Parathyroid adenoma (tissue), 2 donors: ENCODE results near the gene CDS2.

Source experiments
- H2AFZ ChIP-seq: fragments of 300-600 bp; sonication (generic); one replicate; pipeline ENCODE4 v1.7.0; 2017; ENCODE audit warnings: antibody characterized with exemption, mild to moderate bottlenecking
- H3K27ac ChIP-seq: fragments of 300-600 bp; sonication (generic); one replicate; pipeline ENCODE4 v1.7.0; 2017
- H3K27me3 ChIP-seq: fragments of 300-600 bp; sonication (generic); one replicate; pipeline ENCODE4 v1.7.0; 2017; ENCODE audit warnings: low read length; ENCODE audit not compliant: control insufficient read depth, insufficient read depth
- H3K36me3 ChIP-seq: fragments of 300-600 bp; sonication (generic); one replicate; pipeline ENCODE4 v1.7.0; 2017; ENCODE audit warnings: low read length; ENCODE audit not compliant: control insufficient read depth, insufficient read depth
- H3K4me1 ChIP-seq: fragments of 300-600 bp; sonication (generic); one replicate; pipeline ENCODE4 v1.7.0; 2017; ENCODE audit warnings: control low read depth
- H3K4me2 ChIP-seq: fragments of 300-600 bp; sonication (generic); one replicate; pipeline ENCODE4 v1.7.0; 2017; ENCODE audit warnings: low read length
- H3K4me3 ChIP-seq: fragments of 300-600 bp; sonication (generic); one replicate; pipeline ENCODE4 v1.7.0; 2017; ENCODE audit warnings: low read depth, low read length
- H3K79me2 ChIP-seq: fragments of 300-600 bp; sonication (generic); one replicate; pipeline ENCODE4 v1.7.0; 2017; ENCODE audit warnings: control low read depth
- H3K9ac ChIP-seq: fragments of 300-600 bp; sonication (generic); one replicate; pipeline ENCODE4 v1.7.0; 2017; ENCODE audit warnings: mild to moderate bottlenecking
- H3K9me3 ChIP-seq: fragments of 300-600 bp; sonication (generic); one replicate; pipeline ENCODE4 v1.7.0; 2017; ENCODE audit warnings: low read length; ENCODE audit not compliant: control insufficient read depth
- TF ChIP-seq, protein P1 (sequence below): fragments of 300-600 bp; sonication (generic); IDR thresholded peaks from one replicate; pipeline ENCODE4 v1.7.0; 2017; ENCODE audit warnings: antibody characterized with exemption, mild to moderate bottlenecking
- donor health status: primary hyperparathyroidism.

Gene CDS2

DNA sequence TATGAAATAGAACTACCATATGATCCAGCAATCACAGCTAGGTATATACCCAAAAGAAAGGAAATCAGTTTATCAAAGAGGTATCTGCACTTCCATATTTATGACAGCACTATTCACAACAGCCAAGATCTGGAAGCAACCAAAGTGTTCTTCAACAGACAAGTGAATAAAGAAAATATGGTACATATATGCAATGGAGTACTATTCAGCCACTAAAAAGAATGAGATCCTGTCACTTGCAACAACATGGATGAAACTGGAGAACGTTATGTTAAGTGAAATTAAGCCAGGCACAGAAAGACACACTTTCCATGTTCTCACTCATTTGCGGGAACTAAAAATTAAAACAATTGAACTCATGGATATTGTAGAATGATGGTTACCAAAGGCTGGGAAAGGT lies 22.3 kb upstream of the CDS2 start:
- Histone ChIP-seq H3K4me3 (no peak overlapping the region), H3K27me3 (no peaks in the 10 kb centered on the region), H3K79me2 (no peaks in the 10 kb centered on the region), H3K36me3 (no peaks in the 10 kb centered on the region), H3K4me1 (no peaks in the 10 kb centered on the region), H3K9me3 (no peaks in the 10 kb centered on the region), H3K27ac (no peak overlapping the region), H3K9ac (no peak overlapping the region), H2AFZ (no peak overlapping the region), H3K4me2 (no peak overlapping the region)
- TF ChIP-seq, protein P1, sequence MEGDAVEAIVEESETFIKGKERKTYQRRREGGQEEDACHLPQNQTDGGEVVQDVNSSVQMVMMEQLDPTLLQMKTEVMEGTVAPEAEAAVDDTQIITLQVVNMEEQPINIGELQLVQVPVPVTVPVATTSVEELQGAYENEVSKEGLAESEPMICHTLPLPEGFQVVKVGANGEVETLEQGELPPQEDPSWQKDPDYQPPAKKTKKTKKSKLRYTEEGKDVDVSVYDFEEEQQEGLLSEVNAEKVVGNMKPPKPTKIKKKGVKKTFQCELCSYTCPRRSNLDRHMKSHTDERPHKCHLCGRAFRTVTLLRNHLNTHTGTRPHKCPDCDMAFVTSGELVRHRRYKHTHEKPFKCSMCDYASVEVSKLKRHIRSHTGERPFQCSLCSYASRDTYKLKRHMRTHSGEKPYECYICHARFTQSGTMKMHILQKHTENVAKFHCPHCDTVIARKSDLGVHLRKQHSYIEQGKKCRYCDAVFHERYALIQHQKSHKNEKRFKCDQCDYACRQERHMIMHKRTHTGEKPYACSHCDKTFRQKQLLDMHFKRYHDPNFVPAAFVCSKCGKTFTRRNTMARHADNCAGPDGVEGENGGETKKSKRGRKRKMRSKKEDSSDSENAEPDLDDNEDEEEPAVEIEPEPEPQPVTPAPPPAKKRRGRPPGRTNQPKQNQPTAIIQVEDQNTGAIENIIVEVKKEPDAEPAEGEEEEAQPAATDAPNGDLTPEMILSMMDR, result no peak

DNA sequence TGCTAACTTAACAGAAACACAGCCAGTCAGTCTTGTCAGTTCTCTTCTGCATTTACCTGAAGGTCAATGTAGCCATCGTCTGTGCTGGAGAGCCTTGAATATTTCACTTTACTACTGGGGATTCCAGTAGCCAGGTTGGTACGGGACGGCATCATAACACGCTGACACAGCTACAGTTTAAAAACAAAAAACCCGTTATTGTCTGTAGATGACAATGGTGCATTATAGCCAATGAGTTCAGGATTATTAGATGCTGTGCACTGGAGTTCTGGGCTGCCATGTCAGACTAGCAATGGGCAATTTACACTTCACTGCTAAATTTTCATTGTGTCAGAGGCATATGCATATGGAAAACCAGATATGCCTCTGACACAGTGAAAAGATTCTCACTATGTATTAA lies 17.5 kb upstream of the CDS2 start:
- Histone ChIP-seq H3K36me3 (no peaks in the 10 kb centered on the region), H3K4me3 (no peak overlapping the region), H2AFZ (no peak overlapping the region), H3K4me2 (no peak overlapping the region), H3K9me3 (no peaks in the 10 kb centered on the region), H3K27ac (no peak overlapping the region), H3K79me2 (no peaks in the 10 kb centered on the region), H3K27me3 (no peaks in the 10 kb centered on the region), H3K4me1 (peaks cover 5% of the 10 kb centered on the region), H3K9ac (no peak overlapping the region)
- TF ChIP-seq, protein P1, result no peak

DNA sequence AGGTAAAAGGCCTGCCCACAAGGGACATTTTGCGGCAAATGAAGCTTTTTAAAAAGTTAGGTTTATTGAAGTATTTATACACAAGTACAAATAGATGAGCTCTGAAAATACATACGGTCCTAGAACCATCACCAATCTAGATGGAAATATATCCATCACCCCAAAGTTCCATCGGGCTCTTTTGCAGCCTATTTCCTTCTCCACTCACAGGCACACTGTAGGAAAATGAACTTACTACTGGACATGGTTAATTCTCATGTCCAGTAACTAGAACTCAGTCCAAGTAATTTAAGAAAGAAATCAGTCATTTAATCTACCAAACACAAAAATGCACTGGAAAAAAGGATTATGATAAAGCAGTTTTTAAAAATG lies 13.2 kb upstream of the CDS2 start:
- Histone ChIP-seq H3K79me2 (no peaks in the 10 kb centered on the region), H3K27ac (peak overlapping the region; percentile 80), H3K9me3 (no peaks in the 10 kb centered on the region), H3K27me3 (no peaks in the 10 kb centered on the region), H3K36me3 (no peaks in the 10 kb centered on the region), H3K4me2 (peak overlapping the region; percentile 79), H2AFZ (peak overlapping the region; percentile 96), H3K4me1 (peaks cover 10% of the 10 kb centered on the region), H3K4me3 (peak overlapping the region; percentile 76), H3K9ac (no peak overlapping the region)
- TF ChIP-seq, protein P1, result no peak

DNA sequence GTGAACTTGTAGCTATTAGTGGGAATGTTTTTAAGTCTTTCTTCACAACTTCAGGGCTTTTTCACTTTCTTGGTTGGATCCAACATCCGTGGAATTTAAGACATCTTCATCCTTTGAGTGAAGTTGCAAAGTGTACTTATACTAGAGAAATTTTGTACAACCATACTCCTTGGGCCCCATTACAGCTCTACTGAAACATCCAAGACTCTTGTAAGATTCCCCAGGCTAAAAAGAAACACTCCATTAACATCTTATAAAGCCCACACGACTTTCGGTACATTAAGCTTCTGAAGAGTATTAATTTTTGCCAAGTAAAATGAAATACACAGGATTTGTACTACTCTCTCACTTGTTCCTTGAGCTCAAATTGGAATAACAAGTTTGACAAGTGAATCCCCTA lies 12.4 kb upstream of the CDS2 start:
- Histone ChIP-seq H3K4me2 (no peak overlapping the region), H2AFZ (no peak overlapping the region), H3K27ac (no peak overlapping the region), H3K79me2 (no peaks in the 10 kb centered on the region), H3K9me3 (no peaks in the 10 kb centered on the region), H3K36me3 (no peaks in the 10 kb centered on the region), H3K9ac (no peak overlapping the region), H3K4me3 (no peak overlapping the region), H3K27me3 (no peaks in the 10 kb centered on the region), H3K4me1 (peaks cover 12% of the 10 kb centered on the region)
- TF ChIP-seq, protein P1, result no peak

DNA sequence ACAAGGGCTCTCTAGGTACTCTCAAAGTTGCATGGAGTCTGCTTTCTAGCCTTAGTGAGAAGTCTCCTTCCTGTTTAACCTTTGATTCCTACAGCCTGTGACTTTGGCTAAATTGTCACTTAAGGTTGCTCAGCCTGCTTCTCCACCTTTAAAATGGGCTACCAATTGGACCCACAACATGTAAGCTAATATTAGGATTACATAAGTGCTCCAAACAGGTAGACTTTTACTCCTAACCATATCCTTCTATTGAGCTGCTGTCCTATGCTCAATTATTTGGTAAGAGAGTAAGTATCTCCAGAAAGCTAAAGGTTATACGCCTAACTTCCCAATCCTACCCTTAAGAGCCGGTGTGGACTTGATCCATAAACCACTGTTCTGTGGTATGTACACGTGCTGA lies 9.9 kb upstream of the CDS2 start:
- Histone ChIP-seq H3K79me2 (no peaks in the 10 kb centered on the region), H2AFZ (no peak overlapping the region), H3K4me2 (no peak overlapping the region), H3K27me3 (no peaks in the 10 kb centered on the region), H3K27ac (no peak overlapping the region), H3K4me3 (no peak overlapping the region), H3K9ac (no peak overlapping the region), H3K4me1 (peaks cover 11% of the 10 kb centered on the region), H3K36me3 (no peaks in the 10 kb centered on the region), H3K9me3 (no peaks in the 10 kb centered on the region)
- TF ChIP-seq, protein P1, result no peak
